Transverse colon (tissue), 4 donors: Measurements from ENCODE around the gene MSH3.
"Not testable (repeated sequence)": the region's sequence is repeated elsewhere in the genome, so short reads cannot be mapped to it uniquely, and the experiment has no call there.

Source experiments
- POLR2A ChIP-seq: fragments of 450-650 bp; IDR thresholded peaks from one replicate; pipeline ENCODE4 v1.6.1; 2016; ENCODE audit warnings: antibody characterized with exemption, mild to moderate bottlenecking, moderate library complexity
- POLR2AphosphoS5 ChIP-seq, 3 donors: sonication (generic); formaldehyde crosslinking; IDR thresholded peaks; one replicate each; pipeline ENCODE4 v1.6.1; 2016; ENCODE audit warnings: antibody characterized with exemption in 3 of 3
- TF ChIP-seq, protein P1 (sequence below), 5 experiments: fragments of 200-600 bp in 3 of 5; fragments of 450-650 bp in 2 of 5; sonication (generic) in 3 of 5; IDR thresholded peaks; 1 replicate in 2 of 5; 2 replicates in 3 of 5; pipeline ENCODE4 v1.5.1; 2016 to 2017; ENCODE audit warnings: antibody characterized with exemption in 5 of 5, inconsistent platforms in 3 of 5, mild to moderate bottlenecking in 2 of 5, moderate library complexity in 1 of 5

DNA sequence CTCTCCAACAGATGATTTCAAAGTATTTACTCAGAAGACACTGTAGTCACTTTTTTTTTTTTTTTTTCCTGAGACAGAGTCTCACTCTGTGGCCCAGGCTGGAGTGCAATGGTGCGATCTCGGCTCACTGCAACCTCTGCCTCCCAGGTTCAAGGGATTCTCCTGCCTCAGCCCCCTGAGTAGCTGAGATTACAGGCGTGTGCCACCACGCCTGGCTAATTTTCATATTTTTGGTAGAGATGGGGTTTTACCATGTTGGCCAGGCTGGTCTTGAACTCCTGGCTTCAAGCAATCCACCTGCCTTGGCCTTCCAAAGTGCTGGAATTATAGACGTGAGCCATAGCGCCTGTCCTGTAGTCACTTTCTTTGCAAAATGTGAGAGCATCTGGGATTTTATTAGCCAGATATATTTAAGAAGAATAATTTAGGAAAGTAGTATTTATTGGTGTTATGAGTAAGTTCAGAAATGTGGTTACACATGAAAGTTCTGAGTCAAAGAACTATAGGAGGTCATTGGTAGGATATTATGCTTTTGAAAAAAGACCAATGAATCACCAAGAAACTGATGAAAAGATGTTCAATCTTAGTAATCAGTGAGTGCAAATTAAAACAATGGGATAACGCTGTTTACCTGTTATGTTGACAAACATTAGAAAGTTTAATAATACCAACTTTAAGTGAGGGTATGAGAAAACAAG lies 135.0 kb downstream of the MSH3 start:
- TF ChIP-seq, protein P1, sequence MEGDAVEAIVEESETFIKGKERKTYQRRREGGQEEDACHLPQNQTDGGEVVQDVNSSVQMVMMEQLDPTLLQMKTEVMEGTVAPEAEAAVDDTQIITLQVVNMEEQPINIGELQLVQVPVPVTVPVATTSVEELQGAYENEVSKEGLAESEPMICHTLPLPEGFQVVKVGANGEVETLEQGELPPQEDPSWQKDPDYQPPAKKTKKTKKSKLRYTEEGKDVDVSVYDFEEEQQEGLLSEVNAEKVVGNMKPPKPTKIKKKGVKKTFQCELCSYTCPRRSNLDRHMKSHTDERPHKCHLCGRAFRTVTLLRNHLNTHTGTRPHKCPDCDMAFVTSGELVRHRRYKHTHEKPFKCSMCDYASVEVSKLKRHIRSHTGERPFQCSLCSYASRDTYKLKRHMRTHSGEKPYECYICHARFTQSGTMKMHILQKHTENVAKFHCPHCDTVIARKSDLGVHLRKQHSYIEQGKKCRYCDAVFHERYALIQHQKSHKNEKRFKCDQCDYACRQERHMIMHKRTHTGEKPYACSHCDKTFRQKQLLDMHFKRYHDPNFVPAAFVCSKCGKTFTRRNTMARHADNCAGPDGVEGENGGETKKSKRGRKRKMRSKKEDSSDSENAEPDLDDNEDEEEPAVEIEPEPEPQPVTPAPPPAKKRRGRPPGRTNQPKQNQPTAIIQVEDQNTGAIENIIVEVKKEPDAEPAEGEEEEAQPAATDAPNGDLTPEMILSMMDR (IDR thresholded peaks at IDR 0.05): not testable (repeated sequence)
- TF ChIP-seq POLR2A; POLR2AphosphoS5 (IDR thresholded peaks at IDR 0.05): not testable (repeated sequence)
